ENCODE data around the gene SVOP. TPM values are rescaled to one million over a fixed set of nuclear protein-coding genes. Genes with fewer than 3 reads are reported as not detected.
"Not testable (repeated sequence)": the region's sequence is repeated elsewhere in the genome, so short reads cannot be mapped to it uniquely, and the experiment has no call there.

SVOP gene
- polyA plus RNA-seq, 2 of the 4 experiments (the other 2 are of a cell fraction), result not detected

DNA sequence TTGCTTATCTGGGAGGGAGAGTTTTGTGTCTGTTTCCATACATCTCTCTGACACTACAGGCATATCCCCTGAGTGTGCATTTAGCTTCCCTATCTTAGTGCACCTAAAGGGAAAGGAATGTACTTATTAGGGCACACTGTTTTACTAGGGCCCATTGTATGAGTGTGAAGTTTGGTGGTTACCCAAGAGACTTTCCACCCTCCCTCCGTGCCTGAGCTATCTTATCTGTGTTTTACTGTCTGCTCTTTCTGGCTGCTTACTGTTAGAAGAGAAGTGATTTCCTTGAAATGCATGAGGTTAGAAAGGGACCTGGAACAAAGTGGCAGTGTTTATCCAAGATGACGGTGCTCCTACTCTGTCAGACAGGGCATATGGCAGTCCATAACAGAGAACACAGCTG, 8.5 kb upstream of the SVOP start:
- TF ChIP-seq, protein P1, sequence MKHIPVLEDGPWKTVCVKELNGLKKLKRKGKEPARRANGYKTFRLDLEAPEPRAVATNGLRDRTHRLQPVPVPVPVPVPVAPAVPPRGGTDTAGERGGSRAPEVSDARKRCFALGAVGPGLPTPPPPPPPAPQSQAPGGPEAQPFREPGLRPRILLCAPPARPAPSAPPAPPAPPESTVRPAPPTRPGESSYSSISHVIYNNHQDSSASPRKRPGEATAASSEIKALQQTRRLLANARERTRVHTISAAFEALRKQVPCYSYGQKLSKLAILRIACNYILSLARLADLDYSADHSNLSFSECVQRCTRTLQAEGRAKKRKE (CRISPR knock-in tag; IDR thresholded peaks at IDR 0.05; ENCODE audit: low read depth), result no peak
- no peak for TF ChIP-seq EHF (CRISPR knock-in tag; IDR thresholded peaks at IDR 0.05)
- TF ChIP-seq RARB (CRISPR knock-in tag; IDR thresholded peaks at IDR 0.05), result no peak
- no peak for TF ChIP-seq SREBF2 (IDR thresholded peaks at IDR 0.05)
- no peak for TF ChIP-seq HEYL (CRISPR knock-in tag; IDR thresholded peaks at IDR 0.05)
- no peak for TF ChIP-seq ZC3H11A (IDR thresholded peaks at IDR 0.05)
- TF ChIP-seq NPAS2 (CRISPR knock-in tag; IDR thresholded peaks at IDR 0.05; ENCODE audit: borderline replicate concordance), result no peak
- TF ChIP-seq, protein P2, sequence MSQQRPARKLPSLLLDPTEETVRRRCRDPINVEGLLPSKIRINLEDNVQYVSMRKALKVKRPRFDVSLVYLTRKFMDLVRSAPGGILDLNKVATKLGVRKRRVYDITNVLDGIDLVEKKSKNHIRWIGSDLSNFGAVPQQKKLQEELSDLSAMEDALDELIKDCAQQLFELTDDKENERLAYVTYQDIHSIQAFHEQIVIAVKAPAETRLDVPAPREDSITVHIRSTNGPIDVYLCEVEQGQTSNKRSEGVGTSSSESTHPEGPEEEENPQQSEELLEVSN (IDR thresholded peaks at IDR 0.05; ENCODE audit: borderline replicate concordance, low read depth), result no peak
- no peak for TF ChIP-seq FOXS1 (CRISPR knock-in tag; IDR thresholded peaks at IDR 0.05)
- TF ChIP-seq RAD21 (conservative IDR thresholded peaks at IDR 0.05 in 1 of 2, IDR thresholded peaks at IDR 0.05 in 1 of 2), result no peak
- CTCF ChIA-PET, result no interaction called here
- no peak overlapping the region for H3K4me2 ChIP-seq
- H3K27ac ChIP-seq, result no peak overlapping the region
- H3K9me3 ChIP-seq, result no peaks in the 10 kb centered on the region
- DNase-seq (ENCODE audit: low read depth in 1 of 2, low spot score in 1 of 2) (no peak), ATAC-seq (no peak), FAIRE-seq (no peak)
- H3K4me3 ChIP-seq, result no peak overlapping the region
- 19% methylated on average over 2 of the region's 2 CpGs for WGBS (ENCODE audit: missing lambda C conversion rate)
- POLR2A ChIA-PET, result no interaction called here
- H3K4me1 ChIP-seq, result no peaks in the 10 kb centered on the region

DNA sequence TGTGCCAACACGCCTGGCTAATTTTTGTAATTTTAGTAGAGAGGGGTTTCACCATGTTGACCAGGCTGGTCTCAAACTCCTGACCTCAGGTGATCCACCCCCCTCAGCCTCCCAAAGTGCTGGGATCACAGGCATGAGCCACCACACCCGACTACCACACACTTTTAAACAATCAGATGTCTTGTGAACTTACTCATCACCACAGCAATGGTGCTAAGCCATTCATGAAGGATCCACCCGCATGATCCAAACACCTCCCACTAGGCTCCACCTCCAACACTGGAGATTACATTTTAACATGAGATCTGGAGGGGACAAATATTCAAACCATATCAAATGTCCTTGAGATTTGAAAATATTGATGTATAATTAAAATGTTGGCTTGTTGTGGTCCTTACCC, 7.8 kb upstream of the SVOP start:
- H3K4me3 ChIP-seq; POLR2A ChIA-PET; H3K4me1 ChIP-seq; H3K9me3 ChIP-seq; H3K4me2 ChIP-seq; DNase-seq (ENCODE audit: low read depth in 1 of 2, low spot score in 1 of 2); ATAC-seq; H3K27ac ChIP-seq; CTCF ChIA-PET; FAIRE-seq: not testable (repeated sequence)
- WGBS (ENCODE audit: missing lambda C conversion rate), result 34% methylated on average over 3 of the region's 3 CpGs

GRCh38 chr12:109027767-109028166, 6.9 kb upstream of the SVOP start:
- DNase-seq (ENCODE audit: low read depth in 1 of 2, low spot score in 1 of 2) (no peak), ATAC-seq (no peak), FAIRE-seq (no peak)
- Histone ChIP-seq H3K27ac (no peak overlapping the region), H3K4me1 (no peaks in the 10 kb centered on the region), H3K4me2 (no peak overlapping the region), H3K4me3 (no peak overlapping the region), H3K9me3 (no peaks in the 10 kb centered on the region)
- ChIA-PET POLR2A (no interaction called here), CTCF (interaction anchor here (0.6 kb wide), 1 partner anchor 888 kb away, joined by 3 read pairs; no protein-coding TSS in a partner anchor)
- WGBS (ENCODE audit: missing lambda C conversion rate), result 10% methylated on average over 1 of the region's 1 CpG
- no peak for TF ChIP-seq HOXB13 (CRISPR knock-in tag; IDR thresholded peaks at IDR 0.05; ENCODE audit: low read depth)
- TF ChIP-seq MAFK (IDR thresholded peaks at IDR 0.05; ENCODE audit: partially characterized antibody), result peak; percentile 38

DNA sequence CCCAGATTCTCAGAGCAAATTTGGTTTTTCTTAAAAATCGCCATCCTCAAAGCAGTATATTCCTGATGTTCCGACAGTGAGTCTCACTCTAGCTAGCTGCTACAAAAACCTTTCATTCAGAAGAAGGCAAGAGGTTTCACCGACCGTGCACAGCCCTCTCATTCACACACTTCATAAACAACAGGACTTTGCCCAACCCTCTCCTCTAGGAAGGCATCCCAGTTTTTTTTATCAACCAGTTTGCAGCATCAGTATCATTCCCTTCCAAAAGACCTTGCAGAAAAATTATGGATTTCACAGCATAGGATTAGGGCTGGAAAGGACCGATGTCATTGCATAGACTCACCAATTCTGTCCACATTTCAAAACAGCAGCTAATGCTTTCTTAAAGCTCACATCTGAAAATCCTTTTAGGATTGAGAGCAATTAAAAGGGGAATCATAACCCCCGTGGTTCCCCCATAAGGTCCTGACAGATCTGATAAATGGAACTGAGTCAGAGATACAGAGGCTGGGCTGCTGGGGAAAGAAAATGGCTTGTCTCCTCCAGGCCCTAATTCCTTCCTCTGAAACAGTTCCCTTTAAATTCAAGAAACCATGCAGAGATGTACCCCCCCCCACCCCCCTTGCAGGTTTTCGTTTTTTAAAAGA, 597 bp downstream of the SVOP start:
- ATAC-seq, result no peak
- H3K9me3 ChIP-seq, result no peaks in the 10 kb centered on the region
- 15% methylated on average over 6 of the region's 7 CpGs for WGBS (ENCODE audit: missing lambda C conversion rate)
- DNase-seq (ENCODE audit: low read depth in 1 of 2, low spot score in 1 of 2), result no peak
- FAIRE-seq, result no peak
- POLR2A ChIA-PET, result no interaction called here
- H3K4me2 ChIP-seq, result peak overlapping the region; percentile 72; the same call in 2 of the 3 replicates
- TF ChIP-seq KDM5A (IDR thresholded peaks at IDR 0.05), result no peak
- no peak for TF ChIP-seq EP300 (IDR thresholded peaks at IDR 0.05)
- TF ChIP-seq HES2 (IDR thresholded peaks at IDR 0.05), result no peak
- no peak for TF ChIP-seq ZSCAN20 (CRISPR knock-in tag; IDR thresholded peaks at IDR 0.05)
- no peak for TF ChIP-seq ZFP36 (IDR thresholded peaks at IDR 0.05; ENCODE audit: borderline replicate concordance, partially characterized antibody)
- no peak for TF ChIP-seq HEYL (CRISPR knock-in tag; IDR thresholded peaks at IDR 0.05)
- TF ChIP-seq, protein P3, sequence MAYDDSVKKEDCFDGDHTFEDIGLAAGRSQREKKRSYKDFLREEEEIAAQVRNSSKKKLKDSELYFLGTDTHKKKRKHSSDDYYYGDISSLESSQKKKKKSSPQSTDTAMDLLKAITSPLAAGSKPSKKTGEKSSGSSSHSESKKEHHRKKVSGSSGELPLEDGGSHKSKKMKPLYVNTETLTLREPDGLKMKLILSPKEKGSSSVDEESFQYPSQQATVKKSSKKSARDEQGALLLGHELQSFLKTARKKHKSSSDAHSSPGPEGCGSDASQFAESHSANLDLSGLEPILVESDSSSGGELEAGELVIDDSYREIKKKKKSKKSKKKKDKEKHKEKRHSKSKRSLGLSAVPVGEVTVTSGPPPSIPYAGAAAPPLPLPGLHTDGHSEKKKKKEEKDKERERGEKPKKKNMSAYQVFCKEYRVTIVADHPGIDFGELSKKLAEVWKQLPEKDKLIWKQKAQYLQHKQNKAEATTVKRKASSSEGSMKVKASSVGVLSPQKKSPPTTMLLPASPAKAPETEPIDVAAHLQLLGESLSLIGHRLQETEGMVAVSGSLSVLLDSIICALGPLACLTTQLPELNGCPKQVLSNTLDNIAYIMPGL (CRISPR knock-in tag; IDR thresholded peaks at IDR 0.05; ENCODE audit: borderline replicate concordance), result no peak
- TF ChIP-seq RNF2 (IDR thresholded peaks at IDR 0.05; ENCODE audit: borderline replicate concordance, low read depth), result no peak
- no peak overlapping the region for H3K27ac ChIP-seq
- no peak overlapping the region for H3K4me3 ChIP-seq
- CTCF ChIA-PET, result interaction anchor here (0.6 to 2.2 kb wide), 3 partner anchors 15 to 566 kb away, joined by 3 to 6 read pairs (median 3); no protein-coding TSS in a partner anchor
- H3K4me1 ChIP-seq, result no peaks in the 10 kb centered on the region
